GM18498 (cell line): ENCODE data around the gene ZNF670.
"Not testable (repeated sequence)": the region's sequence is repeated elsewhere in the genome, so short reads cannot be mapped to it uniquely, and the experiment has no call there.

Experiments
- ATAC-seq: cut with Tn5 transposase; IDR thresholded peaks from one replicate; pipeline ENCODE4 v1.9.1; 2021; ENCODE audit warnings: mild to moderate bottlenecking, moderate library complexity; ENCODE audit not compliant: unreplicated experiment

The ZNF670 gene

DNA sequence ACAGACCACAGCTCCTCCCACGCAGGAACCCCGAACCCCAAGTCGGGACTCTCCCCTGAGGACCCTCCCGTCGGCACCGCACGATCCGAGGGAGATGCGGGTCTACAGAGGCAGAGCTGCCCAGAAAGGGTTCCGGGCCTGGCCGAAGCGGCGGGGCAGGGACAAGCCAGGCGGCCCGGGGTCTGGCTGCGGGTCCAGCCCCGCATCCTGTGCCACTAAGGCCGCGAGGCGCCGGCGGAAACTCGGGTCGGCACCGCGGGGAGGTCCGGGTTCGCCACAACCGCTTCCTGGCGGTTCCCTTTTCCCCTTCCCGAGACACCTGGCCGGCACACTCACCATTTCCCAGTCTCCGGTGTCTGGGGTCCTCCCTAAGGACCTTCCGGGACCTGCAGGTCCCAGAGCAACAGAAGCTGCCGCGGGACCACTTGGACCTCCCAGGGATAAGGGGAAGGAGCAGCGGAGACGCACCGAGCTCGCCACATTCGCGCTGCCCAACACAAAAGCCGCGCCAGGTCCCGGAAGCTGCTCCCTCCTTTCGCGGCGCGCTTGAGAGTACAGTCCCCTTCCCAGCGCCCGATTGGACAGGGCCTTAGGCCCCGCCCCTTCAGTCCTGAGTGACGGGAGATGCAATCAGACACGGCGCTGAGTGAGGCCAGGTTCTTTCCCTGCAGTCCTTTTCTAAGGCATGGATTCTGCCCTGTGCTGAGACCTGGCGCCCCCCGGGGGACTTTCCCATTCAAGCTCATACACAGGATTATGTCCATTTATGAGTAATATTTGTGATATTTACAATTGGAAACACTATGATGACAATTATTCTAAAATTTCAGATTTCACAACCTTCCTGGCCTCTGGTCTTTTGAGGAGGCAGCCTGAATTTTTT is at the start of gene ZNF670:
ZNF670 (minus strand) TSS at position 554 of the 883 bp plus-strand sequence; CDS start at position 339, 215 bp downstream.
- ATAC-seq = peak; percentile 100

DNA sequence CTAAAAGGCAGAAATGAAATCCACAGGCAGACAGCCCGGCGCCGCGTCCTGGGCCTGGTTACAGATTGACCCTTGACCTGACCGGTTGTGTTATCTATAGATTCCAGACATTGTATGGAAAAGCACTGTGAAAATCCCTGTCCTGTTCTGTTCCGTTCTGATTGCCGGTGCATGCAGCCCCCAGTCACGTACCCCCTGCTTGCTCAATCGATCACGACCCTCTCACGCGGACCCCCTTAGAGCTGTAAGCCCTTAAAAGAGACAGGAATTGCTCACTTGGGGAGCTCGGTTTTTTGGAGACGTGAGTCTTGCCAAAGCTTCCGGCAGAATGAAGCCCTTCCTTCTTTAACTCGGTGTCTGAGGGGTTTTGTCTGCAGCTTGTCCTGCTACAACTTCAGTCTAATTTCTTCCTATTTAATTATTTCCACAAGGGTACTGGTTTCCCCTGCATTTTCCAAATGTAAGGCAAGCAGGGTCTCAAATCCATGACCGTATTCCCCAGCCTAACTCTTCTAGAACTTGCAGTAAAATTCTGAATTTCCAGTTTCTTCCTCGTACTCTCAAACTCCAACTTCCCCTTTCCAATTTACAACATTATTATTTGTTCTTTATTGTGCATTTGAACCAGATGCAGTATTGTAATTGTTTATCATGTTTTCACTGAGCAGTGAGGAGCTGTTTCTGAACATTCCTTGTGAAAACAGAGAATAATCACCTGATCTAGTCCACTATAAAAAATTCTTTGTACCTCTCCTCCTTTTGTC is 49.1 kb upstream of the ZNF670 start:
- not testable (repeated sequence) for ATAC-seq

DNA sequence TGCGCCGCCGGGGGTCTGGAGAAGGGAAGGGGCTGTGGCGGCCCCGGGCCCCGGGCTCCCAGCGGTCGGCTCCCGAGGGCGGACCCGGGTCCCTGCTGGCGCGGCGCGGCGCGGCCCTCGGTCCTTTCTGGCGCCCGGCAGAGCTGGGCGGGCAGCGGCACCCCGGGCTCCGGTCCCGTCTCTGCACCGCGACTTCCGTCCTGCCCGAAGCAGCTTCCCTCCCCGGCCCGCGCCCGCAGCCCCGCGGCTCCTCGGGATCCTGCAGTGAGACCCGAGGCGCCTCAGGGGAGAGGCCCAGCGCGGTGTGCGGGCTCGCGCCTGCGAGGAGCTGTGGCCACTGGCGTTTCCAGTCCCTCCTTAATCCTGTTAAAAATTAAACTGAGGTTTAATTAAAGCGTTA is 48.0 kb upstream of the ZNF670 start:
- ATAC-seq = peak; percentile 66

DNA sequence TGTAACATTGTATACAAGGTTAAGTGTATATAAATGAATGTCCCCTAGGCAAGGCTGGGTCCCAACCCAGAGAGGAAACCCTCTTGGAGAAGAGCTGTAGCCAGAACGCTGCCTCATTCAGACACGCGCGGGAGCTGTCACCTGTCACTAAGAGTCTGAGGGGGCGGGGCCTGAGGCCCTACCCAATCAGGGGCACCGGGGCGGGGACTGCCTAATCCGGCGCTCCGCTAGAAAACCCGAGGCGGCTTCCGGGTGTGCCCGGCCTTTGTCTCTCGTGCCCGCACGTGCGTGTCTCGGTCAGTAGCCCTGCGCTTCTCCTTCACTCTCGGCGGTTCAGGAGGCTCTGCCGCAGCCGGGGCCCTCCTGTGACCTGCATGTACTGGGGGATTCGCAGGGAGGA is 47.6 kb upstream of the ZNF670 start:
- peak; percentile 99 for ATAC-seq

DNA sequence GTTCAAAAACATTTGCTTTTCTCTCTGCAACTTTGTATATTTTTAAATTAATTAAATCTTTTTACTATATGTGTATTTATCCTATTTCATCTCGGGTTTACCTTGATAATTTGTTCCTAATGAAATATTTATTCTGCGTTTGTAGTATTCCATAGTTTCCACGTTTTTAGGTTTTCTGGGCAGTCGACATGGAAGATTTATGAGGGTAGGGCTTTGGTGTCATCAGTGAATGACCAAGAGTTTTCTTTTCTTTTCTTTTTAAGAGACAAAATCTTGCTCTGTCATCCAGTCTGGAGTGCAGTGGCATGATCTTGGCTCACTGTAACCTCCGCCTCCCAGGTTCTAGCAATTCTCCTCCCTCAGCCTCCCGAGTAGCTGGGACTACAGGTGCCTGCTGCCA is 42.8 kb upstream of the ZNF670 start:
- ATAC-seq = no peak

DNA sequence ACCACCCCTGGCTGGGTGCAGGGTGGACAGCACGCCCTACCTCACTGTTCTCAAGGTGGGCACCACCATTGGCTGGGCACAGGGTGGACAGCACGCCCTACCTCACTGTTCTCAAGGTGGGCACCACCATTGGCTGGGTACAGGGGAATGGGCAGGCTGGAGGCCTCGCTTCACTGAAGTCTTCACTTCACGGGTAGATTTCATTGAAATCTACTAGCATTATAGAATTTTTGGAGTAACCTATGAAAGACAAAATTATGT is 41.7 kb upstream of the ZNF670 start:
- not testable (repeated sequence) for ATAC-seq

DNA sequence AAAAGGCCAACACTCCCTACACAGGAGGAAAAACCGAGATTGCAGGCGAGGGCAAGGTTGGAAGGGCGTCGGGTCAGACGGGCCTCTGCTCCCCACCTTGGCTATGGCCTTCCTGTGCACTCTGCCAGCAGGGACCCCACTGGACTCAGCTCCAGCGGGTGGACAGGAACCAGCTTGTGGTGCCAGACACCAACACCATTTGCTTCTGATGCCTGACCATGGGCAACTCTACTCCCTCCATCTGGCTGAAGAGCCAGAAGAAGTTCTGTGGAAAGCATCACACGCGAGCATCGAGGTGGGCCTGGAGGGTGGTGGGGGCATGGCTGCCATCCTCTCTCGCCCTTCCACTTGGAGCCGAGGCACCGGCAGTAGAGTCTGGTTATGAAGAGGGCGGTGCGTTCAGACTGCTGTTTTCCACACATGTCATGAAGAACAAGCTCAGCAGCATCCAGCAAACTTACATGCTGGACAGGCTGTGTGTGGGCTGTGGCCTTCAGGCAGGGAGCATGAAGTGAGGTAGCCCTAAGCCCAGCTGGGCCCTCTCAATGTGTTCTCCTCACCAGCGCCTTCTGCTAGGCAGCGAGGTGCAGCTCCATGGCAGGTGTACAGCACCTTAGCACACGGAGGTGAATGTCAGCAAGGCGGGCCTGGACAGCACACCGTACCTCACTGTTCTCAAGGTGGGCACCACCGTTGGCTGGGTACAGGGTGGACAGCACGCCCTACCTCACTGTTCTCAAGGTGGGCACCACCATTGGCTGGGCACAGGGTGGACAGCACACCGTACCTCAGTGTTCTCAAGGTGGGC is 41.2 kb upstream of the ZNF670 start:
- ATAC-seq = no peak

DNA sequence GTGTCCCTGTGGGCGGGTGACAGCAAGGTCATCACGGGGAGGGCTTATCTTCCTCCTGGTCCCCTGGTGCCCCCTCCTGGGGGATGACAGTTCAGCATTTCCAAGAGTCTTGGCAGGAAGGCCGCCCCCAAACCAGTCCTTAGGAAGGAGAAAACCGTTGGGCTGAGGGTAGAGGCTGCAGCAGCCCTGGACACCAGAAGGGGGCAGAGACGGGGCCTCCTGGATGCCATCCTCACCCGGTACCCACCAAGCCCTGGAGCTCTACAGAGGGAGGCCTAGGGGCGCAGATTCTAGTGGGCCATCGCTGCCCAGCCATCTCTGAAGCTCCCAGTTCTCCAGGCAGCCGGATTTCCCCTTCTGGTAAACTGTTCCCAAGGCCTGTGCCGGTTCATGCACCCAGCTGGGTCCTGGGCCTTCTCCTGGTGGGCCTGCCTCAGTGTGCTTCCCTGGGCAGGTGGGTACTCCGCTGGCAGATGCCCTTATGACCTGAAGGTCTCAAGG is 40.4 kb upstream of the ZNF670 start:
- no peak for ATAC-seq

DNA sequence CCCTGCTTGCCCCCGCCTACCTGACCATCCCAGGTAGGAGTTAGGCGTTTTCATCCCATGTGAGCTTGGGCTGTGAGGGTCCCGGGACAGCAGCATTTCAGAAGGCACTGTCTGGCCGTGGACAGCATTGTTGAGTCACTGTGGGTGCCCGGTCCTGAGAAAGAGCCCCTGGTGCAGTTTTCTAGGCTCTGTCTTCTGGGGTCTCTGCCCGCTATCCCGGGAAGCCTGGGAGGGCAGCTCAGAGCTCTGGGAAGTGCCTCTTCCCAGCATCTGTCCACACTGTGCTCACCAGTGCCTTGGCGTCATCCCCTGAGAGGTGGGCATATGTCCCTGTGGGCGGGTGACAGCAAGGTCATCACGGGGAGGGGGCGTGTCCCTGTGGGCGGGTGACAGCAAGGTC is 36.9 kb upstream of the ZNF670 start:
- ATAC-seq = no peak

DNA sequence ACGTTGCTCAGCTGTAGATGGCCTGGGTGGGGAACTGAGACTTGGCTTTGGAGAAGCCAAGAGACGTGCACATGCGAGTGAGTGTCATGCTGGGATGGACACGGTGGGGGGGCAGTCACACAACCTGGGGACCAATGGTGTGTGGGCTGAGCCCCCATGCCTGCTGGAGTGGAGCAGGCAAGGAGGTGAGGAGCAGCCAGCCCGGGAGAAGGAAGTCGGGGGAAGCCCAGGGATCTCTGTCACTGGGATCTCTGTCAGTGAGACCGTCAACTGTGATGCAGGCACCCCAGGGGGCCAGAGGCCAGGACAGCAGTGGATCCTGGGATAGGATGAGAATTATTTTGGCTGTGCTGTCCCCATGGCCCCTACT is 36.5 kb upstream of the ZNF670 start:
- ATAC-seq = no peak

DNA sequence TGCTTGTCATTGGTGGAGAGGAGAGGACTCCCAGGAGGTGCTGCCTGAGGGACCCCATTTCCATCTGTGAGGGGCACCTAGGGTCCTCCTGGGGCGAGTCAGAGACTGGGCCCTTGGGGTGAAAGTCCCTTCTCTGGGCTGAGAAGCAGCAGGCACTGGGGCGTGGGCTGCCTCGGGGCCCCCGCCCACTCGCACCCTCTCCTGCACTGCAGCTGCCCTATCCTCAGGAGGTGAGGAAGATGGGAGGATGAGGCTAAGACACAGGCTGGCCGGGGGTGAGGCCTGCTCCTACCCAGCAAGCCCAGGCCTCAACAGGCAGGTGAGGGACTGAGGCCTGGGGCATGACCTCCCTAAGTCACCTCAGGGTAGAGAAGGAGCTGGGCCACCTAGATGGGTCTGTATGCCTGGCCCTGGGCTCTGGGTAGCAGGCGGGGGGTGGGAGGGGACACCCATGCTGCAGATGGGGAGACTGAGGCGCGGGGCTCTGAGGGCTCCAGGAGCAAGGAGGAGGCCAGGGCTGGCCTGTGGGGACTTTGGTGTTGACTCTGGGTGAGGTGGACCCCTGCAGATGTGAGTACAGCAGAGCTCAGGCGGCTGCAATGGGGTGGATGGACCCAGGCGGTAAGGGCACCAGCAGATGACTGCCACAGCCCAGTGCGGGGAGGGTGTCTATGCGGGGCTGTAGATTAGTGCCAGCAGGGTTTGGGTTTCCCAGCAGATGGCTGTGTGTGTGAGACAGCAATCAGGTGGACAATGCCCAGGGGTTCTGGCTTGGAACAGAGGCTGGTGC is 35.9 kb upstream of the ZNF670 start:
- no peak for ATAC-seq

DNA sequence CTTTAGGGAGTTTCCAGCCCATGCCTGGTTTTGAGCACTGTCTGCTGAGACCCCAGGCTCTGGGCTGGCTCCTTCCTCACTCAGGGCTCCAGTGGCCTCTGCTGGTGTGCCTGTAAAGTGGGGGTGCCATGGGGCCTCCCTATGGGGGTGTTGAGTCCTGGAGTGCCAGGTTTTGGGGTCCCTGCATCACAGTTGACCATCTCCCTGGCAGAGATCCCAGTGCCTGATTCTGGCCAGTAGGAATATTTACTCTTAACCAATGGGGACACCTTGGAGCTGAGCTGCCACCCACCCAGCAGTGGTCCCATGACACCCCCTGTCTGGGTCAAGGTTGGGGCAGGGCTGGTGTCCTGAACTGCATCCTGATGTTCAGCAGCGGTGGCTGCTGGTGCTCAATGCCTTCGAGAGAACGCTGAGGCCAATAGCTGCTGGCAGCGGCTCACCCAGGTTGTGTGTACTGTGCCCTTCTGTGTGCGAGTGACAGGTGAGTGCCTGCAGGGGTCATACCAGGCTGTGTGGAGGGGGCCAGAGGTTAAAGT is 35.2 kb upstream of the ZNF670 start:
- no peak for ATAC-seq

DNA sequence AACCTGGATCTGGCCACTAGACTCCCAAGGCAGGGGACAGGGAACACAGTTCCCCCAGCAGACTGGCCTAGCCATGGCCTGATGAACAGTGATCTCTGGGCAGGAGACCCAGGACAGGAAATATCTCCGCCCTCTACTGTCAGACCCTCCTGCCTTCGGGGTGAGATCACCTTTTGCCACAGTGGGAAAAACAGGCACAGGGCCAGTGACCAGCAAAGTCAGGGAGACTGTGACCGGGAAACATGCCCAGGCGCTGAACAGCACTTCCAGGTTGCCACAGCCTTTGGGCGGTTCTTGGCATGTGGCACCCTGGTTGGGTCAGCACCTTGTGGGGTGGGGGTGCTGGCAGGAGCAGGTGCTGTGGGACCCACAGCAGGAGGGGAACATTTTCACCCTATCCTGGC is 34.5 kb upstream of the ZNF670 start:
- no peak for ATAC-seq

DNA sequence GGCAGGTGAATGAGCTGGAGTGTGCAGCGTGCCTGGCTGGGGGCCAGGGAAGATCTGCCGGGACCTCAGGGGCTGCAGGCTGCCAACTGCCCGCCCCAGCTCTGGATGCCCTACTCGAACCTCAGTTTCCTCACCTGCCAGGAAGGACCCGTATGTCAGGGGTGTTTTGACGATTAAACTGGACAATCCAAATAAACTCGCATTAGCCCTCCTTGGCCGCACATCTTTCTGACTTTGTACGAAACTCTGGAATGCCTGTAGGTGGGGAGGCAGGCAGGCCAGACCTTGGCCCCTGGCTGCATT is 33.8 kb upstream of the ZNF670 start:
- no peak for ATAC-seq

DNA sequence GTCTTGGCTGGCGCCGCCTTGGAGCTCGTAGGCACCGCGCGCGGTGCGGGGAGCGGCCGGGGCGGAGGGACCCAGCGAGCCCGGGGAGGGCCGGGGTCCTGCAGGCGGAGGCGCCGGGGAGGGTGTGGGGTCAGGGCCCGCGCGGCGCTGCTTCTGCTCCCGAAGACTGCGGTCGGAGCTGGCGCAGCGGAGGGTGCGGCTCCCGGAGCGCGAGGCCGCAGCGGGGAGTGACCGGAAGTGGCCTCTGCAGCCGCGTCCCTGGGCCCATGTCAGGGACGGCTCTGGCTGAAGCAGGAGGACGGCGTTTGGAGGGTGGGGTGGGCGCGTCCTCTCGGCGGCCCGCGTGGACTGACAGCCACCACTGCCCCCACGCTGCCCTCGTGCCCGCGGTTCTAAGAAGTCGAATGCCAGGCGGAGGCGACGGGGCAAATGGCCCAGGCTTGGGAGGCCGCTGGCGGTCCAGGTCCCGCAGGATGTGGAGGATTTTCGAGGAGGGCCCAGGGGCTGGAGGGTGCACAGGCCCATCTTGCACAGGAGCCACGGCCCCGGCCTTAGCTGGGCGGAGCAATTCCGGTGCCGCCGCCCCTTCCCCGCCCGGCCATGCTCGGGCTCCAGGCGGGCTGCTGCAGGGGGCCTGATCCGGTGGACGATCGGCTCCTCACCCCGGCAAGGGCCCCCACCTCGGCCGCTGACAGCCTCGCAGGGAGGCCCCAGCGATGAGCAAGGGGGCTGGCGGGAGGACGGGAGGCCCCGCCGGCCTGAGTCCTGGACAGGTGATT is 33.3 kb upstream of the ZNF670 start:
- peak; percentile 43 for ATAC-seq

DNA sequence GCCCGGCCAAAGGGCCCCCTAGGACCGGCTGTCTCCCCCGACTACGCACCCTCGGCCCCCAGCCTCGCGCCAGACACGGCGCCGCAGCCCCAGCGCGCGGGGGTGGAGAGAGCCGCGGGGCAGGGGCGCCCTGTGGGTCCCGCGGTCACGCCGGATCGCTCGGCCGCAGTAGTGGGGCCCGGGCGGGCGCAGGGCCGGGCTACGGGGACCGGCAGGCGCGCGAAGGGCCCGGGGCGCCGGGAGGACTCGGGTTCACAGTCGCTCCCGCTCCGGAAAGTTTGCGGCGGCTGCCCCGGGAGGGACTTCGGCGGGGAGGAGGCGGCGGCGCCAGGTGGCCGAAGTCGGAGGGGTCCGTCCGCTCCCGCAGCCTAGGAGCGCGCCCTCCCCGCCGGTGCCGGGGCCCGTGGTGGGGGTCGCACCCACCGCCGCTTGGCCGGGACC is 32.7 kb upstream of the ZNF670 start:
- ATAC-seq = peak; percentile 38

DNA sequence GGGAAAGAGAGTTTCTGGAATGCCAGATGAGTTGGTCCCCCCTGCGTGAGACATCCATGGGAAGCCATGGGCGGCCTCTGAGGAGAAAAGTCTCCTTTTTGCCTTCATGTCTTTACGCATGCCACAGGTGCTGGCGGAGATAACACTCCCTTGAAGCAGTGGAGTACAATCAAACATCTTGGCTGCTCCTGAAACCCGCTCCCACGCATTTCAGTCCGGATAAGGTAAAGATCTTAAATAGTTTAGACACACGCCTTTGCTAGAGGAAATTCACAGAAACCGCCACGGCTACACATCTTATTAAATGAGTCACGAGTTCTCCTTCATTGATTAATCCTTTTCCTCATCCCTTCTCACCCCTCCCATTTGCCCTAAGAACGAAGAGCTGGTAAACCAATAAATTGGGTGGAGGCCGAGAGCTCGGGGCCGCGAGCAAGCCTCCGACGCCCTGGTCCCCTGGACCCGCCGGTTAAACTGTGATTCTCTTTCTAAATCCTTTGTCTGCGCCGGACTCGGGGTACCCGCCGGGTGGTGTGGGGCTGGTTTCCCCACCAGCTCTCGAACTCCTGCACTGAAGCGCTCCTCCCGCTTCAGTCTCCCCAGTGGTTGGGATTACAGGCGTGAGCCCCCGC is 32.1 kb upstream of the ZNF670 start:
- no peak for ATAC-seq

DNA sequence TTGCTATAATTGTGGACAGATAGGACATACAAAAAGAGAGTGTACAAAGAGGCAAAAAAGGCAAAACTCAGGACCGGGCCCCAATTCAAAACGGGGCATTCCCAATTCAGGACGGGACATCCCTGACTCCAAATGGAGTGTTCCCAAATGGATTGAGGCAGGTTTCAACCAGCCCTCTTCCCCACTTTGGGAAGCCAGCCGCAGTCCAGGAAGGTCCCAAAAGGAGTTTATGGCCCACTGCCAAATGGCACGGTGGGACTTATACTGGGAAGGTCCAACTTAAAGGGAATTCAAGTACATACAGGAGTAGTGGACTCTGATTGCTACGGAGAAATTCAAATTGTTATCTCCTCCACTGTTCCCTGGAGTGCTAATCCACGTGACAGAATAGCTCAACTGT is 29.1 kb upstream of the ZNF670 start:
- no peak for ATAC-seq

DNA sequence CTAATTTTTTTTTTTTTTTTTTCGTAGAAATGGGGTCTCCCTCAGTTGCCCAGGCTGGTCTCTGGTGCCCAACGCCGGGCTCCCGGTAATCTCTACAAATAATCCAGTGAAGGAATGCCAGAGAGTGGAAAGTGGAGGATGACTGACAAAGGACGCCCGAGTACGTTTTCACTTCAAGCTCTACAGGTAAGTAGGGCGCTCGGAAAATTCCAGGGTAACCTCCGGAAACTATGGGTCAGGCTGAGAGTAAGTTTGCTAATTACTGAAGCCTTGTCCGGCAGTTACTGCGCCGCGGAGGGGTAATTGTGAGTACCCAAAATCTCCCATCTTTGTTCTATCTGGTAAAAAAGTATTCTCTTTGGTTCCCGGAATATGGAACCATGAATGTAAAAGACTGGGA is 27.4 kb upstream of the ZNF670 start:
- ATAC-seq = no peak
